A673 (cell line): ENCODE data around the gene SLC26A2. TPM values are rescaled to one million over a fixed set of nuclear protein-coding genes. Genes with fewer than 3 reads are reported as not detected.
A peak's percentile ranks its signal among the peaks of the same experiment; 100 is the strongest.

Experiments
- BruUV-seq: library from RNA; stranded (reverse); fragments of 400-500 nt; replicated peaks from 2 replicates; lab custom pipeline; 2021; lab: Mats Ljungman, UMichigan
- CTCF ChIA-PET: fragments of 300-600 bp; sonication (Branson Sonifier 250); formaldehyde crosslinking; loops from one replicate; lab custom pipeline; 2022; ENCODE audit warnings: antibody characterized with exemption; lab: Charles Lee
- POLR2A ChIA-PET: fragments of 300-600 bp; sonication (Branson Sonifier 250); formaldehyde crosslinking; loops from one replicate; lab custom pipeline; 2022; ENCODE audit warnings: antibody characterized with exemption; ENCODE audit not compliant: low non-redundant PET; lab: Charles Lee
- DNase-seq: peaks from one replicate; pipeline ENCODE4 v3.0.0-alpha.2; 2015; ENCODE audit warnings: low spot score
- H3K27ac ChIP-seq: fragments of 200-600 bp; sonication (generic); 2 replicates; pipeline ENCODE4 v1.5.1; 2016; ENCODE audit warnings: mixed run types, low read depth, mild to moderate bottlenecking, mixed read lengths, antibody characterized with exemption, low read length; ENCODE audit not compliant: poor library complexity, severe bottlenecking
- H3K27me3 ChIP-seq: fragments of 200-600 bp; sonication (generic); replicated peaks from 2 replicates; pipeline ENCODE4 v1.6.1; 2017; ENCODE audit warnings: mixed run types, low read depth, mild to moderate bottlenecking, mixed read lengths, antibody characterized with exemption, low read length; ENCODE audit not compliant: insufficient read depth, poor library complexity
- H3K36me3 ChIP-seq: fragments of 200-600 bp; sonication (generic); 2 replicates; pipeline ENCODE4 v1.6.1; 2016; ENCODE audit warnings: mixed run types, mild to moderate bottlenecking, mixed read lengths, antibody characterized with exemption, low read length; ENCODE audit not compliant: insufficient read depth, poor library complexity, severe bottlenecking
- H3K4me1 ChIP-seq: fragments of 200-600 bp; sonication (generic); 2 replicates; pipeline ENCODE4 v1.6.1; 2017; ENCODE audit warnings: mixed run types, mild to moderate bottlenecking, mixed read lengths, antibody characterized with exemption, low read length; ENCODE audit not compliant: insufficient read depth, poor library complexity, severe bottlenecking
- H3K4me3 ChIP-seq: fragments of 200-600 bp; sonication (generic); 2 replicates; pipeline ENCODE4 v1.5.1; 2016; ENCODE audit warnings: low read depth, mixed run types, mild to moderate bottlenecking, mixed read lengths, low read length; ENCODE audit not compliant: poor library complexity, severe bottlenecking
- H3K9me3 ChIP-seq: fragments of 200-600 bp; sonication (generic); 2 replicates; pipeline ENCODE4 v1.6.1; 2016; ENCODE audit warnings: mixed run types, low read depth, mild to moderate bottlenecking, mixed read lengths, antibody characterized with exemption, low read length; ENCODE audit not compliant: poor library complexity, severe bottlenecking
- EZH2 ChIP-seq: fragments of 200-600 bp; sonication (generic); IDR thresholded peaks from 2 replicates; pipeline ENCODE4 v1.6.1; 2017; ENCODE audit warnings: borderline replicate concordance, low read depth, mild to moderate bottlenecking, mixed read lengths, antibody characterized with exemption, low read length; ENCODE audit not compliant: poor library complexity, severe bottlenecking
- intact Hi-C: fragments of 100-400 bp; cut with micrococcal nuclease; formaldehyde crosslinking; loops from one replicate; pipeline ENCODE4 v1.10.0; 2022; ENCODE audit not compliant: unreplicated experiment
- total RNA-seq: library from RNA; stranded (reverse); gene quantifications from 2 replicates; pipeline ENCODE4 v1.2.3, GENCODE V29; 2021
- TF ChIP-seq, protein P1 (sequence below): fragments of 300-800, 200-600 bp; sonication (generic); conservative IDR thresholded peaks from 2 replicates; pipeline ENCODE4 v1.5.1; 2017; ENCODE audit warnings: low read depth, mild to moderate bottlenecking, antibody characterized with exemption, low read length, moderate library complexity, mixed read lengths

The SLC26A2 gene
- total RNA-seq, 1 experiment from 2014 or later: 83.0 TPM

DNA sequence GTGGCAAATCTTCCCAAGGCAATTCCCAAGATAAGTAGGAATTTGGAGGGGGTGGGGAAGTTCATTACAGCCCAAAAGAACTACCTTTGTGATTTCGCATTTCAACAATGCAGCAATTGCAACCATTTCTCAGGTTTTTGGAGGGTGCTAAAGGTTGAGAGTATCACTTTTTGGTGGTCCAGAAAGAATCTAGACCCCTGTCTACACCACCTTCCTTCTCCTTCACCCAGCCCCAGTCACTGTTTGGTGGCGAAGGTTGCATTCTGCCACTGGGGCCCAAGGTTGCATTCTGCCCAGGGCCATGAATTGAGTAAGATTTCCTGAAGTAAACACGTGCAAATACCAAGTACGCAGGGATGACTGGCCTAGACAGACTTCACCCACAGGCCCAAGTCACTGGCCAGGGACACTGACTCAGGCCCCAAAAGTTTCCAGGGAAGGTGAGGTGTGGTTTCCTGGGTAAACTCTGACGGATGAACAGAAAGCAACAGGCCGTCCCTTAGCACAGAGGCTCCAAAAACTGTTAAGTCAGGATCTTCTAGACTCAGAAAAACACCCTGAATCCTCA lies 21.7 kb upstream of the SLC26A2 start:
- DNase-seq: no peak
- H3K4me1 ChIP-seq: peaks cover 72% of the 10 kb centered on the region
- POLR2A ChIA-PET: no interaction called here
- H3K4me3 ChIP-seq: no peak overlapping the region
- H3K36me3 ChIP-seq: no peaks in the 10 kb centered on the region
- no peaks in the 10 kb centered on the region for H3K9me3 ChIP-seq
- CTCF ChIA-PET: interaction anchor here (0.6 kb wide), 1 partner anchor 47 kb away, joined by 3 read pairs; no protein-coding TSS in a partner anchor
- no TSS peak for BruUV-seq
- TF ChIP-seq, protein P1, sequence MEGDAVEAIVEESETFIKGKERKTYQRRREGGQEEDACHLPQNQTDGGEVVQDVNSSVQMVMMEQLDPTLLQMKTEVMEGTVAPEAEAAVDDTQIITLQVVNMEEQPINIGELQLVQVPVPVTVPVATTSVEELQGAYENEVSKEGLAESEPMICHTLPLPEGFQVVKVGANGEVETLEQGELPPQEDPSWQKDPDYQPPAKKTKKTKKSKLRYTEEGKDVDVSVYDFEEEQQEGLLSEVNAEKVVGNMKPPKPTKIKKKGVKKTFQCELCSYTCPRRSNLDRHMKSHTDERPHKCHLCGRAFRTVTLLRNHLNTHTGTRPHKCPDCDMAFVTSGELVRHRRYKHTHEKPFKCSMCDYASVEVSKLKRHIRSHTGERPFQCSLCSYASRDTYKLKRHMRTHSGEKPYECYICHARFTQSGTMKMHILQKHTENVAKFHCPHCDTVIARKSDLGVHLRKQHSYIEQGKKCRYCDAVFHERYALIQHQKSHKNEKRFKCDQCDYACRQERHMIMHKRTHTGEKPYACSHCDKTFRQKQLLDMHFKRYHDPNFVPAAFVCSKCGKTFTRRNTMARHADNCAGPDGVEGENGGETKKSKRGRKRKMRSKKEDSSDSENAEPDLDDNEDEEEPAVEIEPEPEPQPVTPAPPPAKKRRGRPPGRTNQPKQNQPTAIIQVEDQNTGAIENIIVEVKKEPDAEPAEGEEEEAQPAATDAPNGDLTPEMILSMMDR: no peak
- peak overlapping the region; percentile 98 for H3K27ac ChIP-seq
- intact Hi-C loops: no loop called here
- H3K27me3 ChIP-seq: no peaks in the 10 kb centered on the region

DNA sequence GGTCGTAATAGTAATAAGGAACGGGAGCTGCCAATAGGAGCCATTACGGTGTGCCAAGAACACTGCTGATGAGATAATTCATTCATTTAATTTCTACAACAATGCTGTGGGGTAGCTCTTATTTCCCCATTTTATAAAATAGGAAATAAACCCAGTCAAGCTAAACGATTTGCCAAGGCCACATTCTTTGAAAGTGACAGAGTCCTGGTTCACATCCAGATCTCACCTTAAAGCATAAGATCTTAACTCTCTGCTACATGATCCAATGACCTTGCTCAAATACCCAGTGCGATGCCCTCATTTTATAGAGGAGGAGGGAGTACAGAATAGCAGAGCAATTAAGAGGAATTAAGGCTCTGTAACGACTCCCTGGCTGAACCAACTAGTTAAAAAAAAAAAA lies 21.0 kb upstream of the SLC26A2 start:
- peak; percentile 61 for DNase-seq
- peaks cover 66% of the 10 kb centered on the region for H3K4me1 ChIP-seq
- TF ChIP-seq EZH2: no peak
- TF ChIP-seq, protein P1: no peak

DNA sequence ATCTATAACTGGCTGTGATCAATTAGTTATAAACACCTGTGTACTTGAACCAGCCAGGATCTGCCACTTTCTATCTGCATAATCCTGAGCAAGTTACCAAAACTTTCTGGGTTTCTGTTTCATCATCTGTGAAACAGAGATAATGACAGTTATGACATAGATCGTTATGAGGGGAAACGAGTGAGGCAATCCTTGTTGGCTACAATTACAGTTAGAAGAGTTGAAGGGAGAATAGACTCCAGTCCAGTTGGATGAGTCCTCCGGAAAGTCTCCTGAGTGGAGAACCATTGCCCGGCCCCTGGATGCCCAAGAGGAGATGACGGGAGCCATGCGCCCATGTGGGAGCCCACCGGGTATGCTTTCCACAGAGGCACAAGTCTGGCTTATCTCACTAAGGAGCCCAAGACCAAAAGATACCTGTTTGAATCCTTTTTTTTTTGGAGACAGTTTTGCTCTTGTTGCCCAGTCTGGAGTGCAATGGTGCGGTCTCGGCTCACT lies 20.4 kb upstream of the SLC26A2 start:
- peak; percentile 68 for DNase-seq
- ChIA-PET CTCF (no interaction called here), POLR2A (interaction anchor here (0.6 kb wide), 1 partner anchor 26 kb away, joined by 6 read pairs; no protein-coding TSS in a partner anchor)
- intact Hi-C loops: no loop called here
- TF ChIP-seq, protein P1: no peak
- no peak for TF ChIP-seq EZH2
- BruUV-seq: no TSS peak
- H3K27ac ChIP-seq: peak overlapping the region; percentile 98
- H3K4me3 ChIP-seq: no peak overlapping the region
- H3K9me3 ChIP-seq: no peaks in the 10 kb centered on the region
- no peaks in the 10 kb centered on the region for H3K27me3 ChIP-seq
- H3K36me3 ChIP-seq: no peaks in the 10 kb centered on the region
- peaks cover 60% of the 10 kb centered on the region for H3K4me1 ChIP-seq

More for the DNA sequence above, 21.0 kb upstream of the SLC26A2 start:
- no TSS peak for BruUV-seq
- Histone ChIP-seq H3K4me3 (no peak overlapping the region), H3K27me3 (no peaks in the 10 kb centered on the region), H3K36me3 (no peaks in the 10 kb centered on the region), H3K9me3 (no peaks in the 10 kb centered on the region), H3K27ac (peak overlapping the region; percentile 98)
- POLR2A ChIA-PET: interaction anchor here (0.6 kb wide), 1 partner anchor 27 kb away, joined by 6 read pairs; no protein-coding TSS in a partner anchor
- CTCF ChIA-PET: no interaction called here
- intact Hi-C loops: no loop called here
